K562 (cell line): ENCODE measurements around the gene FRMPD4. TPM values are rescaled to one million over a fixed set of nuclear protein-coding genes. Genes with fewer than 3 reads are reported as not detected.
A peak's percentile ranks its signal among the peaks of the same experiment; 100 is the strongest.

Source experiments
- ATAC-seq: fragments of 200-7000 bp; cut with Tn5 transposase; 3 replicates; pipeline ENCODE4 v1.9.1; 2020; ENCODE audit warnings: moderate library complexity
- BruUV-seq: library from RNA; stranded (reverse); fragments of 400-500 nt; replicated peaks from 2 replicates; lab custom pipeline; 2021; lab: Mats Ljungman, UMichigan
- CTCF ChIA-PET: fragments of 300-600 bp; formaldehyde crosslinking; extraction: SDS; loops from one replicate; lab custom pipeline; 2021; ENCODE audit warnings: low intra/inter-chr PET ratio; lab: Yijun Ruan, JAX
- POLR2A ChIA-PET: fragments of 300-600, 350-650 bp; sonication (Branson Sonifier 250); formaldehyde crosslinking; extraction: SDS; loops from one replicate; lab custom pipeline; 2021; ENCODE audit warnings: antibody characterized with exemption, inconsistent platforms; lab: Yijun Ruan, JAX
- DNase-seq, 4 experiments: peaks; one replicate each; pipeline versions ENCODE4 v3.0.0 to v3.0.0-alpha.2; 2011 to 2018; ENCODE audit warnings: low spot score in 3 of 4, mixed read lengths in 3 of 4; ENCODE audit errors: extremely low read depth in 1 of 4
- FAIRE-seq: peaks from 2 replicates; lab custom pipeline; 2011; peaks lifted over from hg19 to GRCh38; lab: Jason Lieb, UNC
- H2AFZ ChIP-seq: 2 replicates; pipeline ENCODE4 v1.6.0; 2011; ENCODE audit warnings: low read depth, low read length, control low read depth, inconsistent platforms
- H3K27ac ChIP-seq: fragments of 200-600 bp; 3 replicates; pipeline ENCODE4 v1.8.0; 2011; ENCODE audit warnings: low read depth, mild to moderate bottlenecking, control low read depth, inconsistent platforms, low read length, moderate library complexity, mixed read lengths; ENCODE audit errors: extremely low read depth
- H3K27me3 ChIP-seq, 2 experiments: fragments of 300-600 bp in 1 of 2; 2 replicates in 1 of 2; 3 replicates in 1 of 2; pipeline versions ENCODE4 v1.6.0 to v1.8.0; 2011; ENCODE audit warnings: inconsistent platforms in 2 of 2, low read length in 2 of 2, mild to moderate bottlenecking in 1 of 2, mixed read lengths in 1 of 2, moderate library complexity in 1 of 2; ENCODE audit not compliant: control insufficient read depth in 2 of 2, insufficient read depth in 2 of 2
- H3K36me3 ChIP-seq: fragments of 300-600 bp; 3 replicates; pipeline ENCODE4 v1.8.0; 2011; ENCODE audit warnings: mild to moderate bottlenecking, low read length, inconsistent platforms; ENCODE audit not compliant: control insufficient read depth, insufficient read depth
- H3K4me1 ChIP-seq, 2 experiments: fragments of 200-600 bp in 1 of 2; replicated peaks in 1 of 2; 2 replicates in 1 of 2; 3 replicates in 1 of 2; pipeline versions ENCODE4 v1.5.1 to v1.8.0; 2011; ENCODE audit warnings: inconsistent platforms in 2 of 2, low read length in 2 of 2, mild to moderate bottlenecking in 1 of 2, mixed read lengths in 1 of 2, moderate library complexity in 1 of 2; ENCODE audit not compliant: control insufficient read depth in 2 of 2, insufficient read depth in 2 of 2
- H3K4me2 ChIP-seq: 2 replicates; pipeline ENCODE4 v1.6.1; 2011; ENCODE audit warnings: low read length, control low read depth, inconsistent platforms, mixed read lengths; ENCODE audit not compliant: insufficient read depth
- H3K4me3 ChIP-seq: fragments of 200-600 bp; sonication (generic), shearing (Covaris generic); 2 replicates; pipeline ENCODE4 v1.5.1; 2016; ENCODE audit warnings: control low read depth, inconsistent platforms
- H3K79me2 ChIP-seq: fragments of 200-600 bp; 3 replicates; pipeline ENCODE4 v1.8.0; 2011; ENCODE audit warnings: low read length, inconsistent platforms; ENCODE audit not compliant: control insufficient read depth, insufficient read depth
- H3K9ac ChIP-seq, 2 experiments: 2 replicates each; pipeline versions ENCODE4 v1.6.0 to v1.6.1; 2011; ENCODE audit warnings: low read depth in 2 of 2, low read length in 2 of 2, control low read depth in 1 of 2, inconsistent platforms in 1 of 2, mild to moderate bottlenecking in 1 of 2, mixed read lengths in 1 of 2; ENCODE audit not compliant: insufficient read depth in 1 of 2
- H3K9me1 ChIP-seq: one replicate; pipeline ENCODE4 v1.6.0; 2011; ENCODE audit warnings: inconsistent platforms, mild to moderate bottlenecking, low read length, moderate library complexity; ENCODE audit not compliant: control insufficient read depth, insufficient read depth
- H3K9me3 ChIP-seq: replicated peaks from 2 replicates; pipeline ENCODE4 v1.5.1; 2011; ENCODE audit warnings: low read depth, low read length, inconsistent platforms; ENCODE audit not compliant: control insufficient read depth, insufficient read depth
- H4K20me1 ChIP-seq: replicated peaks from 2 replicates; pipeline ENCODE4 v1.6.1; 2011; ENCODE audit warnings: low read length, inconsistent platforms, mixed read lengths; ENCODE audit not compliant: control insufficient read depth, insufficient read depth
- ARID1B ChIP-seq: fragments of 450-650 bp; IDR thresholded peaks from 2 replicates; pipeline ENCODE4 v1.6.1; 2016; ENCODE audit warnings: antibody characterized with exemption, mild to moderate bottlenecking, inconsistent platforms
- CBFA2T3 ChIP-seq: fragments of 450-650 bp; IDR thresholded peaks from 2 replicates; pipeline ENCODE4 v1.6.1; 2017
- FOXK2 ChIP-seq, 2 experiments: fragments of 450-650 bp; IDR thresholded peaks in 1 of 2; conservative IDR thresholded peaks in 1 of 2; 2 replicates each; pipeline ENCODE4 v1.6.1; 2016; ENCODE audit warnings: low read depth in 2 of 2, mild to moderate bottlenecking in 1 of 2
- TAL1 ChIP-seq: fragments of 450-650 bp; IDR thresholded peaks from 2 replicates; pipeline ENCODE4 v1.6.1; 2016; ENCODE audit warnings: mild to moderate bottlenecking
- TCF3 ChIP-seq: sonication (generic); formaldehyde crosslinking; IDR thresholded peaks from 2 replicates; pipeline ENCODE4 v1.4.0; 2020; ENCODE audit warnings: mild to moderate bottlenecking, missing genetic modification reagents
- U2AF2 ChIP-seq: fragments of 200-400 bp; formaldehyde crosslinking; optimal IDR thresholded peaks from 2 replicates; pipeline ENCODE3; 2017; ENCODE audit warnings: low read depth, mild to moderate bottlenecking, low read length
- ZBTB7A ChIP-seq: IDR thresholded peaks from 2 replicates; pipeline ENCODE4 v1.6.1; 2011; ENCODE audit warnings: low read depth, mild to moderate bottlenecking, low read length, moderate library complexity, borderline replicate concordance; ENCODE audit not compliant: control insufficient read depth
- WGBS: fragments of 100-300 bp; shearing (Covaris generic); methylation state at CpG from one replicate; pipeline ENCODE4 v1.1.6; 2016; ENCODE audit warnings: low coverage, mixed read lengths; ENCODE audit not compliant: insufficient coverage; ENCODE audit errors: missing lambda C conversion rate; 5-methylcytosine and 5-hydroxymethylcytosine counted together
- in situ Hi-C: fragments of 300-500 bp; cut with MboI; formaldehyde crosslinking; loops from 4 replicates; pipeline ENCODE4 v1.15.0; 2018; ENCODE audit warnings: inconsistent platforms, mixed read lengths
- intact Hi-C: fragments of 100-400 bp; cut with micrococcal nuclease; formaldehyde crosslinking; loops from 2 replicates; pipeline ENCODE4 v1.14.2; 2022
- polyA plus RNA-seq, 8 experiments: library from polyadenylated mRNA; depleted of rRNA in 4 of 8; stranded (reverse) in 5 of 8; unstranded in 3 of 8; fragments of >200 nt; fragmentation: Nextera tagmentation in 2 of 8; fragmentation: Illumina TruSeq in 1 of 8; extraction: Ambion mirVana in 2 of 8; extraction: Trizol in 1 of 8; gene quantifications; 2 replicates each; pipeline versions ENCODE4 v1.2.1 to v1.2.3, GENCODE V29; 2011 to 2014; ENCODE audit warnings: inconsistent platforms in 1 of 8, missing spikeins in 1 of 8
- total RNA-seq, 7 experiments: library from RNA; depleted of rRNA in 6 of 7; stranded (reverse); fragments of >200 nt in 6 of 7; fragmentation: Illumina TruSeq in 2 of 7; extraction: Trizol in 2 of 7; gene quantifications; 2 replicates each; pipeline versions ENCODE4 v1.2.1 to v1.2.3, GENCODE V29; 2011 to 2021; ENCODE audit warnings: low replicate concordance in 1 of 7

FRMPD4 gene
- total and polyA plus RNA-seq, 9 of the 15 experiments (the other 6 are each of a cell fraction or from before 2014, with no cell fraction given) = not detected

DNA sequence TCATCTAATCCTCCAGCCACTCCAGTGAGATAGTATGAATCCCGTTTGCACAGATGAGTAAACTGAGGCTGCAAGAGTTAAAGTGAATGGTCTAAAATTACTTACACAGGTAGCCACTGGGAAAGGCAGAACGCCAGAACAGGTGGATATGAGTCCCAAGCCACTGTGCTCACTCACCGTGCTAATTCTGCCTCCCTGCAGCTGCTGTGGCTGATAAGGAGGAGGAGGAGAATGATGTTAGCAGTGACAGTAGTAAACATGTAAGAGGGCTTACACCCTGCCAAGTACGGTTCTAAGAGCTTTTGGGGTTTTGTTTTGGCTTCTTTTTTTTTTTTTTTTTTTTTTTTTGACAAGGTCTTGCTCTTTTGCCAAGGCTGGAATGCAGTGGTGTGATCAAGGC is 562.5 kb downstream of the FRMPD4 start:
- H3K9ac ChIP-seq = no peak overlapping the region
- H3K27me3 ChIP-seq = no peaks in the 10 kb centered on the region; a peak in 1 of 5 replicates
- no peak overlapping the region for H2AFZ ChIP-seq
- H3K9me3 ChIP-seq = no peaks in the 10 kb centered on the region
- H3K36me3 ChIP-seq = no peaks in the 10 kb centered on the region
- intact Hi-C loops = loop anchor here (1.0 to 10.0 kb wide), 6 partner anchors 106 to 1332 kb away; no protein-coding TSS in a partner anchor
- TF ChIP-seq U2AF2 (no peak), FOXK2 (conservative IDR thresholded peaks at IDR 0.05 in 1 of 2, IDR thresholded peaks at IDR 0.05 in 1 of 2; ENCODE audit: low read depth in 2 of 2) (peak in 1 of 2 experiments; percentile 52; a peak in 2 of 4 replicates), CBFA2T3 (0 out of 2 replicates have a peak, but pooled peaks have one; percentile 15), TCF3 (CRISPR knock-in tag) (peak; percentile 57), ARID1B (0 out of 2 replicates have a peak, but pooled peaks have one; percentile 26), TAL1 (peak; percentile 29; the same call in 1 of the 2 replicates), ZBTB7A (no peak)
- in situ Hi-C loops = no loop called here
- no peak overlapping the region for H3K4me3 ChIP-seq
- ChIA-PET CTCF (interaction anchor here (1.2 kb wide), 1 partner anchor 915 kb away, joined by 4 read pairs; no protein-coding TSS in a partner anchor), POLR2A (no interaction called here)
- no peak overlapping the region for H3K27ac ChIP-seq
- ATAC-seq = peak; percentile 75
- FAIRE-seq = peak; percentile 58
- H4K20me1 ChIP-seq = 0 out of 2 replicates have a peak, but pooled peaks cover 3% of the 10 kb centered on the region
- no TSS peak for BruUV-seq
- peak in 2 of 4 experiments; percentile 12 to 13 for DNase-seq
- H3K4me1 ChIP-seq = no peaks in the 10 kb centered on the region
- no peak overlapping the region for H3K4me2 ChIP-seq
- 7% methylated on average over 4 of the region's 4 CpGs for WGBS
- no peaks in the 10 kb centered on the region for H3K79me2 ChIP-seq
- no peaks in the 10 kb centered on the region for H3K9me1 ChIP-seq
